AG20443 (cell line): Measurements from ENCODE around the gene NXT1.
"Not testable (repeated sequence)": the region's sequence is repeated elsewhere in the genome, so short reads cannot be mapped to it uniquely, and the experiment has no call there.

Experiments
- DNase-seq: peaks from one replicate; pipeline ENCODE4 v3.0.0; 2012; ENCODE audit warnings: low spot score, mixed read lengths

Gene NXT1

GRCh38 chr20:23331450-23332350, 18.9 kb upstream of the NXT1 start:
- DNase-seq = no peak

- no peak for DNase-seq
Observed at GRCh38 chr20:23332467-23332866, 18.1 kb upstream of the NXT1 start.

- DNase-seq = no peak
Observed at GRCh38 chr20:23334111-23334510, 16.5 kb upstream of the NXT1 start.

- DNase-seq = no peak
Observed at GRCh38 chr20:23335521-23335920, 15.1 kb upstream of the NXT1 start.

GRCh38 chr20:23336476-23336875, 14.1 kb upstream of the NXT1 start:
- DNase-seq = no peak

- DNase-seq = no peak
Observed at GRCh38 chr20:23337312-23337711, 13.3 kb upstream of the NXT1 start.

GRCh38 chr20:23339986-23340385, 10.6 kb upstream of the NXT1 start:
- no peak for DNase-seq

- peak; percentile 77 for DNase-seq
Observed at GRCh38 chr20:23340524-23340923, 10.1 kb upstream of the NXT1 start.

- no peak for DNase-seq
Observed at GRCh38 chr20:23341073-23341472, 9.5 kb upstream of the NXT1 start.

GRCh38 chr20:23343590-23343989, 7.0 kb upstream of the NXT1 start:
- no peak for DNase-seq

- no peak for DNase-seq
Observed at GRCh38 chr20:23344336-23344735, 6.3 kb upstream of the NXT1 start.

- DNase-seq = no peak
Observed at GRCh38 chr20:23346002-23346401, 4.6 kb upstream of the NXT1 start.

- DNase-seq = no peak
Observed at GRCh38 chr20:23347791-23348190, 2.8 kb upstream of the NXT1 start.

GRCh38 chr20:23348510-23348909, 2.1 kb upstream of the NXT1 start:
- DNase-seq = not testable (repeated sequence)

- peak; percentile 88 for DNase-seq
Observed at GRCh38 chr20:23349338-23350195, 1.0 kb upstream of the NXT1 start.

GRCh38 chr20:23350904-23351838, 580 bp downstream of the NXT1 start:
- peak; percentile 33 for DNase-seq

- no peak for DNase-seq
Observed at GRCh38 chr20:23356203-23356602, 5.6 kb downstream of the NXT1 start.

- peak; percentile 92 for DNase-seq
Observed at GRCh38 chr20:23357767-23358562, 7.4 kb downstream of the NXT1 start.

GRCh38 chr20:23358563-23358906, 7.9 kb downstream of the NXT1 start:
- DNase-seq = no peak

GRCh38 chr20:23358923-23359593, 8.5 kb downstream of the NXT1 start:
- no peak for DNase-seq

GRCh38 chr20:23360531-23360930, 9.9 kb downstream of the NXT1 start:
- DNase-seq = no peak
